Measurements from ENCODE around the gene COPS7B. TPM values are rescaled to one million over a fixed set of nuclear protein-coding genes. Genes with fewer than 3 reads are reported as not detected.

Gene COPS7B
- total RNA-seq, result 10.2 and 14.4 TPM in 2 replicates

DNA sequence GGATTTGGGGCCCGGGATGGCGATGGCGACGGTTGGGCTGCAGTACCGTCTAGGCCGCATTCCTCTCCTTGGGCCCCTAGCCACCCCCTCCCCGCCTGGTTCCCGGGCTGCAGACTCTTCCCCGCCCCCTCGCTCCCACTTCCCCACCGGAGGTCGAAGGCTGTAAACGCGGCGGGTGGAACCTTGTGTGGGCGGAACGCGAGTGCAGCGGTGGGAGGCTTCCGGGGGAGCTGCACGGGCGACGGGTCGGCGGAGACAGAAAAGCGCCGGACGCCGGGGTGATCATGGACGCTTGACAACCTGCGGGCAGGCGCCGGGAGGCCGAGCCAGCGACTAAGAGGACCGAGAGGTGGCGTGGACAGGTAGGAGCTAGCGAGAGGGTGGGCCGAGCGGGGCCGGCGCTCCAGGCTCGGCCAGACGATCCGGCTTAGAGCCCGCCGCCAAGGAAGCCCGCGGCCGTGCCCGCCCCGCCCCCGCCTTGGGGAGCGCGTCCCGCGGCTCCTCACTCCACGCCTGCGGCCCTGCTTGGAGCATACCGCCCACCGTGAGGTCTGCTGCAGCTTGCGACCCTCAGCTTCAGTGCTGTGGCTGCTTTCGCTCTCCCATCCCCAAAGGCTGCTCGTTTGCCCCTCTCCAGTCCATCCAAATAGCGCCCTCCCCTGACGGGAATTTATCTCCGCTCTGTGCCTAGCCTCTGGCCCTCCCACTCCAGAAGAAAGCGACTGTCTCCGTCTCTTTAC, at the start of gene COPS7B:
Gene COPS7B, plus strand, starts transcription at position 269 of the 740 bp plus-strand sequence. CDS start 2,126 bp downstream, outside the sequence.

DNA sequence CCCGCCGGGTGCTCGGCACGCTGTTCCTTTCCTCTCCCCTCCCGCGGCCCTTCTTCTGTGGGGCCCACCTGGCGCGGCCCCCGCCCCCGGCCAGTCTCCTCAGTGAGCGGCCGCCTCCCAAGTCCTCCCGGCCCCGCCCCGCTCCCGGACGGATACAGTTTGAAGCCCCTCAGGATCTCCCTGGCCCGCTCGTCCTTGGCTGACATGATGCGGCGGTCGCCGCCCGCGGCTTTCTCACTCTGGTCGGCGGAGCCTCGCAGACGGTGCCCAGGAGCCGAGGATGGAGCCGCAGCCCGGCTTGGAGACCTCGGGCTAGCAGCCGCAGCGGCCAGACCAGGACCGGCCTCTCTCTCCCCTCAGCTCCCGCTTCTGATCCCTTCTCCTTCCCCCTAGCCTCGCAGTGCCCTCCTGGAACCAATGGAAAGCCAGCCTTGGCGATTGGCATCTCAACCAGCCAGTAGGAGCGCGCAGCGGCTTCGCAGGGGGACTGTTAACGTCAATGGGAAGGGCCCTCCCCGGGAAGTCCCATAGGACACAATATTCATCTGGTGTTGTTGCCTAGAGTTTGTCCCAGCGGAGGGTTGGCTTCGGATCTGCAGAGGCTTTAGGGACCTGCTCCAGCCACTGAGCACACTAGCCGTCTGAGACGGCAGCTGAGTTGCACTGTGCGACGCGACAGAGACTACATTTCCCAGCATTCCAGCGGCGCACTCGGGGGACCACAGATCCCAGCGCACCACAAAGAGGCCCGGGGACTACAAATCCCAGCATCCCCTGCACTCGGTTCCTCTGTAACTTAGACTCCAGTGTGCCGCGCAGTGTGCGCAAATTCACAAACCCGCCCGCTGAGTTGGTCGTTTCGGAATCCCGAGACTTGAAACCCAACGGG, 5.1 kb upstream of the COPS7B start, which contains the start of gene PDE6D:
Gene PDE6D, minus strand, starts transcription at position 374 of the 889 bp plus-strand sequence. Its CDS starts 168 bp downstream, at position 206.

Other genes starting within 250 kb of the COPS7B start
- not detected in 2 replicates for gene TEX44, start 193.6 kb upstream of the COPS7B start, total RNA-seq
- 522 and 581 TPM in 2 replicates for gene PTMA, start 77.9 kb upstream of the COPS7B start, total RNA-seq
- gene PDE6D, start 5.2 kb upstream of the COPS7B start, total RNA-seq, result 10.0 and 10.8 TPM in 2 replicates
- 0.28 and 0.43 TPM in 2 replicates for gene NPPC, start 140.0 kb downstream of the COPS7B start, total RNA-seq
- gene DIS3L2, start 175.3 kb downstream of the COPS7B start, total RNA-seq, result 16.0 and 16.4 TPM in 2 replicates

All from smooth muscle cell of bladder (primary cell).